Measurements from ENCODE around the gene HEPHL1.

The HEPHL1 gene

DNA sequence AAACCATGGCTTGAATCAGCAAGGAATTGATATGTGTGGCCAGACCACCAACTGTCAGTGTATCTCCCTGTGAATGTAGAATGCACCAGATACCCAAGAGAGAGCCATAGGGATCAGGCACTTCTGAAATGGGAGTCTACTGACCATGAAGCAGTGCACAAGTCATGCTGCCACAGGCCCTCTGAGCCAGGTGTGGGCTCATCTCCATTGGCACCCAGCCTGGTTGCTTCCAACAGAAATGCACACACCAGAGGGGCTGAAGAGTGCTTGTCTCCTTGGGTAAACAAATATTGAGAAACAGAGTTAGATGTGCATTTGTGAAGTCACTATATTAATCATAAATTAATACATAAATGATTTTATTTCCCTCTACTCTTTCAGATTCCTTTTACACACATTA lies 79.1 kb downstream of the HEPHL1 start:
- no peak for DNase-seq (ENCODE audit: low read depth, low spot score)
- ChIA-PET CTCF (no interaction called here), POLR2A (no interaction called here)
- TF ChIP-seq, protein P1, sequence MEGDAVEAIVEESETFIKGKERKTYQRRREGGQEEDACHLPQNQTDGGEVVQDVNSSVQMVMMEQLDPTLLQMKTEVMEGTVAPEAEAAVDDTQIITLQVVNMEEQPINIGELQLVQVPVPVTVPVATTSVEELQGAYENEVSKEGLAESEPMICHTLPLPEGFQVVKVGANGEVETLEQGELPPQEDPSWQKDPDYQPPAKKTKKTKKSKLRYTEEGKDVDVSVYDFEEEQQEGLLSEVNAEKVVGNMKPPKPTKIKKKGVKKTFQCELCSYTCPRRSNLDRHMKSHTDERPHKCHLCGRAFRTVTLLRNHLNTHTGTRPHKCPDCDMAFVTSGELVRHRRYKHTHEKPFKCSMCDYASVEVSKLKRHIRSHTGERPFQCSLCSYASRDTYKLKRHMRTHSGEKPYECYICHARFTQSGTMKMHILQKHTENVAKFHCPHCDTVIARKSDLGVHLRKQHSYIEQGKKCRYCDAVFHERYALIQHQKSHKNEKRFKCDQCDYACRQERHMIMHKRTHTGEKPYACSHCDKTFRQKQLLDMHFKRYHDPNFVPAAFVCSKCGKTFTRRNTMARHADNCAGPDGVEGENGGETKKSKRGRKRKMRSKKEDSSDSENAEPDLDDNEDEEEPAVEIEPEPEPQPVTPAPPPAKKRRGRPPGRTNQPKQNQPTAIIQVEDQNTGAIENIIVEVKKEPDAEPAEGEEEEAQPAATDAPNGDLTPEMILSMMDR (IDR thresholded peaks at IDR 0.05; ENCODE audit: insufficient read depth, low read length, missing control alignments), result no peak
- H3K4me3 ChIP-seq (ENCODE audit: low read depth, low read length), result no peak overlapping the region

DNA sequence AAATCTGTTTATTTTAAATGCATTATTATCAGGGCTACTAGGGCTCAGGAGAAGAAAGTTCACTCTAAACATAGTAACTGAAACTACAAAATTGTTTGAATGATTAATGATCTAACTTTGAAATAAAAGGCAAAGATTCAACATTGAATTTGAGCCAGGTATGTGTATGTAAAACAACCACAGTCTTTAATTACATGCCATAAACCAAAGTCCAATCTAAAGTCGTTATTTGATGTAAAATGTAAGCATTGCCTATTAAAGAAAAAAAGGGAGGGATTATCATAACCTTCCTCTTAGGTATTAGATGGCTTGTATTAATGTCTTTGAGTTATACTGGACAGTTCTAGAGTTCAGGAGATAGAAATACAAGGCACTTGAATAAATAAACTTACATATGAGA lies 82.3 kb downstream of the HEPHL1 start:
- CTCF ChIA-PET, result no interaction called here
- DNase-seq (ENCODE audit: low read depth, low spot score), result no peak
- POLR2A ChIA-PET, result no interaction called here

DNA sequence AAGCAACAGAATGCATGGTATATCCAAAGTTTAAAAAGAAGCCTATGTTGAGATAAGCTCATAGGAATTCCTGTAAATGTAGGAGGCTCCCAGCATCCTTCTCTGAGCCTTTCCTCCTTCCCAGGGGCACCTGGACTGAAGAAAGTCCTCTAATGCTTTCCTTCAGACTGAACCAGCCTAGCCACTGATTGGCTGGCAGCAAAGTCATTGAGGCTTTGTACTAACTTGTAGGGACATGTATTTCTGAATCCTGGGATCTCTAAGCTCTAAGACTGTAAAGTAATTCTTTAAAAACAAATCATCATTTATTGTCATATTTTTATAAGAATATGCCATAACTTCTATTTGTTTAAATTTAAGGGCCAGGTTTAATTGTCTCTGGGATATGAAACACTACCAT lies 83.6 kb downstream of the HEPHL1 start:
- POLR2A ChIA-PET, result no interaction called here
- CTCF ChIA-PET, result no interaction called here
- no peak for DNase-seq (ENCODE audit: low read depth, low spot score)
- TF ChIP-seq, protein P1 (IDR thresholded peaks at IDR 0.05; ENCODE audit: insufficient read depth, low read length, missing control alignments), result no peak
- H3K4me3 ChIP-seq (ENCODE audit: low read depth, low read length), result no peak overlapping the region

More for the DNA sequence above, 82.3 kb downstream of the HEPHL1 start:
- TF ChIP-seq, protein P1 (IDR thresholded peaks at IDR 0.05; ENCODE audit: insufficient read depth, low read length, missing control alignments), result no peak
- no peak overlapping the region for H3K4me3 ChIP-seq (ENCODE audit: low read depth, low read length)

DNA sequence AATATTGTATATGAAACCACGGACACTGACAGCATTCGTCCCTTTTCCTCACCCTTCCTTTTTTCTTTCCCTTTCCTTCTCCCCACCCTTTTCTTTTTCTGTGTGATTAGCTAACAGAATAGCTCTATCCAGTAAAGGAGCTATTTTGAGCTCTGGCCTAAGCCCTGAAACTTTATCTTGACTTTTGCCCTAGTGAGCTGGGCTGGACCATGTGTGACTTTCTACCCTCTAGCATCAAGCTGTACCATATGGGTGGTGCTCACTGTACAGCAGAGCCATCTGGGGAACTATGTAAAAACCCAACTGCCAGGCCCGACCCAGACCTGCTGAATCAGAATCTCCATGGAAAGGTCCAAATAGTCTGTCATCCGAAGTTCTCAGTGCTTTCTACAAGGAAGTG lies 85.6 kb downstream of the HEPHL1 start:
- ChIA-PET POLR2A (interaction anchor here (0.7 kb wide), 1 partner anchor 39 kb away, joined by 3 read pairs; no protein-coding TSS in a partner anchor), CTCF (interaction anchor here (1.0 kb wide), 1 partner anchor 14 kb away, joined by 3 read pairs; no protein-coding TSS in a partner anchor)
- DNase-seq (ENCODE audit: low read depth, low spot score), result no peak
- H3K4me3 ChIP-seq (ENCODE audit: low read depth, low read length), result no peak overlapping the region
- TF ChIP-seq, protein P1 (IDR thresholded peaks at IDR 0.05; ENCODE audit: insufficient read depth, low read length, missing control alignments), result no peak

DNA sequence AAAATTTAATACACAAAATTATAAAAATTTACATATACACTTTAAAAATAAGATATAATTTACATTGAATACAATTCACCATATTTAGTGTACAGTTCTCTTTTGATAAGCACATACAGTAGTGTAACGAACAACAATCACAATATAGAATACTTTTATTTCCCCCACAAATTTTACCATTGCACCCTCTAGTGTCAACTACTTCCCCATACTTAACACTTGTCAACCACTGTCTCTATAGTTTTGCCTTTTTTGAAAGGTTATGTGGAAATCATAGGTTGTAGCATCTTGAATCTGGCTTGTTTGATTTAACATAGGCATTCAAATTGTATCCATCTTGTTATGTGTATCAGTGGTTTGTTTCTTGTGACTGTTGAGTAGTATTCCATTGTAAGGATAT lies 86.2 kb downstream of the HEPHL1 start:
- no peak for DNase-seq (ENCODE audit: low read depth, low spot score)
- TF ChIP-seq, protein P1 (IDR thresholded peaks at IDR 0.05; ENCODE audit: insufficient read depth, low read length, missing control alignments), result no peak
- POLR2A ChIA-PET, result no interaction called here
- no peak overlapping the region for H3K4me3 ChIP-seq (ENCODE audit: low read depth, low read length)
- CTCF ChIA-PET, result no interaction called here

DNA sequence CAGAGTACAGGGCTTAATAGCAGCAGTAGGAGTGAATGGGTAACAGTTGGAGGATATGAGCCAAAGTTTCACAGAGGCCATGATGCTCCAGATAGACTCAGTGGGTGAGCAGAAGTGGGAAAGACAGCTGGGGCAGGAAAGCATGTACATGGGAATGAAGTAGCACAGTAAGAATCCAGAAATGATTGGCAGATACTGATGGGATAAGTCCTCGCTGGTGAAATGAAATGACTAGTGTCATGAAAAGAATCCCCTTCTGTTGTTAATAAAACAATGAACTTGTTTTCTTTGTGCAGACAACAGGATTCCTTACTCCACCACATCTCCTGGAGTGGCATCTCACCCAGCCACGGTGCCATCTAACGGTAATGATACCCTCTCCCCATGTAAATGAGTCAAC lies 90.1 kb downstream of the HEPHL1 start:
- ChIA-PET POLR2A (no interaction called here), CTCF (no interaction called here)
- DNase-seq (ENCODE audit: low read depth, low spot score), result no peak
- TF ChIP-seq, protein P1 (IDR thresholded peaks at IDR 0.05; ENCODE audit: insufficient read depth, low read length, missing control alignments), result no peak
- no peak overlapping the region for H3K4me3 ChIP-seq (ENCODE audit: low read depth, low read length)

Measured in AG04449 (cell line).